GM18907 (cell line): Measurements from ENCODE around the gene ARHGAP44.

Experiments used
- ATAC-seq: cut with Tn5 transposase; IDR thresholded peaks from one replicate; pipeline ENCODE4 v1.9.1; 2021; ENCODE audit warnings: mild to moderate bottlenecking, moderate library complexity; ENCODE audit not compliant: unreplicated experiment

Gene ARHGAP44

GRCh38 chr17:12789481-12790248 is at the start of gene ARHGAP44:
Gene ARHGAP44 (plus strand): TSS chr17:12789498. CDS start chr17:12789839, 341 bp downstream.
- peak; percentile 83 for ATAC-seq

- no peak for ATAC-seq
Observed at GRCh38 chr17:12739500-12739899, 49.8 kb upstream of the ARHGAP44 start.

GRCh38 chr17:12743046-12743445 is 46.3 kb upstream of the ARHGAP44 start:
- no peak for ATAC-seq

- no peak for ATAC-seq
Observed at GRCh38 chr17:12744298-12744697, 45.0 kb upstream of the ARHGAP44 start.

GRCh38 chr17:12744786-12745185 is 44.5 kb upstream of the ARHGAP44 start:
- ATAC-seq = no peak

GRCh38 chr17:12745486-12745885 is 43.8 kb upstream of the ARHGAP44 start:
- ATAC-seq = no peak

- ATAC-seq = no peak
Observed at GRCh38 chr17:12756786-12757185, 32.5 kb upstream of the ARHGAP44 start.

- no peak for ATAC-seq
Observed at GRCh38 chr17:12759090-12759489, 30.2 kb upstream of the ARHGAP44 start.

GRCh38 chr17:12765548-12765947 is 23.8 kb upstream of the ARHGAP44 start:
- ATAC-seq = no peak

- no peak for ATAC-seq
Observed at GRCh38 chr17:12768255-12768654, 21.0 kb upstream of the ARHGAP44 start.

GRCh38 chr17:12769981-12770380 is 19.3 kb upstream of the ARHGAP44 start:
- ATAC-seq = no peak

- no peak for ATAC-seq
Observed at GRCh38 chr17:12773153-12773552, 16.1 kb upstream of the ARHGAP44 start.

GRCh38 chr17:12789075-12789480 is 220 bp upstream of the ARHGAP44 start:
- peak; percentile 97 for ATAC-seq

GRCh38 chr17:12790249-12791106 is 1.2 kb downstream of the ARHGAP44 start:
- ATAC-seq = no peak

GRCh38 chr17:12794919-12795532 is 5.7 kb downstream of the ARHGAP44 start:
- no peak for ATAC-seq

- no peak for ATAC-seq
Observed at GRCh38 chr17:12800855-12801365, 11.6 kb downstream of the ARHGAP44 start.

GRCh38 chr17:12806630-12807029 is 17.3 kb downstream of the ARHGAP44 start:
- no peak for ATAC-seq

- no peak for ATAC-seq
Observed at GRCh38 chr17:12808723-12809122, 19.4 kb downstream of the ARHGAP44 start.

GRCh38 chr17:12812877-12813276 is 23.6 kb downstream of the ARHGAP44 start:
- ATAC-seq = no peak

GRCh38 chr17:12813664-12814063 is 24.4 kb downstream of the ARHGAP44 start:
- ATAC-seq = no peak

GRCh38 chr17:12814718-12815117 is 25.4 kb downstream of the ARHGAP44 start:
- no peak for ATAC-seq
